Fibroblast of lung (primary cell): ENCODE results near the gene TREM1. TPM values are rescaled to one million over a fixed set of nuclear protein-coding genes. Genes with fewer than 3 reads are reported as not detected.

ENCODE experiments used
- DNase-seq, 2 donors: peaks; one replicate each; pipeline versions ENCODE4 v3.0.0 to v3.0.0-alpha.2; 2010; ENCODE audit warnings: low read depth in 2 of 2
- H2AFZ ChIP-seq: 2 replicates; pipeline ENCODE4 v1.5.1; 2012; ENCODE audit warnings: low read length, control low read depth, inconsistent platforms
- H3K27ac ChIP-seq: 2 replicates; pipeline ENCODE4 v1.5.1; 2011; ENCODE audit warnings: low read length, control low read depth; ENCODE audit not compliant: insufficient read depth
- H3K27me3 ChIP-seq: 2 replicates; pipeline ENCODE4 v1.5.1; 2011; ENCODE audit warnings: mild to moderate bottlenecking, low read length; ENCODE audit not compliant: control insufficient read depth, insufficient read depth
- H3K36me3 ChIP-seq: 2 replicates; pipeline ENCODE4 v1.5.1; 2011; ENCODE audit warnings: low read length; ENCODE audit not compliant: control insufficient read depth, insufficient read depth
- H3K4me1 ChIP-seq: 2 replicates; pipeline ENCODE4 v1.5.1; 2011; ENCODE audit warnings: low read length; ENCODE audit not compliant: control insufficient read depth, insufficient read depth; ENCODE audit errors: extremely low read depth
- H3K4me2 ChIP-seq: 2 replicates; pipeline ENCODE4 v1.5.1; 2011; ENCODE audit warnings: low read length, control low read depth; ENCODE audit not compliant: insufficient read depth; ENCODE audit errors: extremely low read depth
- H3K4me3 ChIP-seq, 4 experiments: fragments of 200-600 bp in 1 of 4; sonication (generic) in 1 of 4; replicated peaks in 1 of 4; 2 replicates each; pipeline ENCODE4 v1.5.1; 2011 to 2016; ENCODE audit warnings: low read length in 4 of 4, low read depth in 3 of 4, mild to moderate bottlenecking in 3 of 4, control low read depth in 2 of 4, inconsistent platforms in 1 of 4, mixed read lengths in 1 of 4; ENCODE audit not compliant: insufficient read depth in 1 of 4; ENCODE audit errors: control extremely low read depth in 1 of 4
- H3K79me2 ChIP-seq: 2 replicates; pipeline ENCODE4 v1.5.1; 2012; ENCODE audit warnings: mild to moderate bottlenecking, low read length, inconsistent platforms; ENCODE audit not compliant: control insufficient read depth, insufficient read depth
- H3K9ac ChIP-seq: 2 replicates; pipeline ENCODE4 v1.5.1; 2011; ENCODE audit warnings: mild to moderate bottlenecking, low read length, control low read depth; ENCODE audit not compliant: insufficient read depth
- H3K9me3 ChIP-seq: 2 replicates; pipeline ENCODE4 v1.5.1; 2012; ENCODE audit warnings: low read depth, low read length; ENCODE audit not compliant: control insufficient read depth, insufficient read depth
- H4K20me1 ChIP-seq: 2 replicates; pipeline ENCODE4 v1.5.1; 2011; ENCODE audit warnings: low read length; ENCODE audit not compliant: control insufficient read depth, insufficient read depth; ENCODE audit errors: extremely low read depth
- CTCF ChIP-seq, 2 donors: IDR thresholded peaks in 1 of 2; conservative IDR thresholded peaks in 1 of 2; 1 replicate in 1 of 2; 2 replicates in 1 of 2; pipeline ENCODE4 v1.5.1; 2011 to 2012; ENCODE audit warnings: low read length in 2 of 2, control low read depth in 1 of 2, inconsistent platforms in 1 of 2, low read depth in 1 of 2, mild to moderate bottlenecking in 1 of 2
- EZH2 ChIP-seq: IDR thresholded peaks from 2 replicates; pipeline ENCODE4 v1.5.1; 2012; ENCODE audit warnings: low read length, control low read depth, mild to moderate bottlenecking; ENCODE audit errors: missing control alignments
- polyA plus RNA-seq, 2 donors: library from polyadenylated mRNA; depleted of rRNA in 1 of 2; stranded (reverse) in 1 of 2; unstranded in 1 of 2; fragments of >200 nt; gene quantifications; 2 replicates each; pipeline ENCODE4 v1.2.1, GENCODE V29; 2011 to 2012; ENCODE audit warnings: missing spikeins in 1 of 2
- total RNA-seq: library from RNA; depleted of rRNA; stranded (reverse); fragments of >200 nt; gene quantifications from 2 replicates; pipeline ENCODE4 v1.2.1, GENCODE V29; 2014

Gene TREM1
- total and polyA plus RNA-seq, 2 donors (not counting 1 experiment from before 2014, with no cell fraction given): 0.25 TPM; not detected in 1

- H3K9ac ChIP-seq: no peak overlapping the region
- H4K20me1 ChIP-seq: no peaks in the 10 kb centered on the region
- no peaks in the 10 kb centered on the region for H3K27me3 ChIP-seq
- H3K9me3 ChIP-seq: no peaks in the 10 kb centered on the region
- H3K79me2 ChIP-seq: no peaks in the 10 kb centered on the region
- H2AFZ ChIP-seq: no peak overlapping the region
- H3K4me3 ChIP-seq: no peak overlapping the region
- no peaks in the 10 kb centered on the region for H3K36me3 ChIP-seq
- H3K27ac ChIP-seq: no peak overlapping the region
- no peak for DNase-seq
- TF ChIP-seq EZH2 (no peak), CTCF (conservative IDR thresholded peaks at IDR 0.05 in 1 of 2, IDR thresholded peaks at IDR 0.05 in 1 of 2; ENCODE audit: low read depth in 1 of 2, low read length in 2 of 2) (no peak)
- no peaks in the 10 kb centered on the region for H3K4me1 ChIP-seq
- H3K4me2 ChIP-seq: no peak overlapping the region
These were observed 53.8 kb downstream of the TREM1 start for GRCh38 chr6:41232667-41233066.

DNA sequence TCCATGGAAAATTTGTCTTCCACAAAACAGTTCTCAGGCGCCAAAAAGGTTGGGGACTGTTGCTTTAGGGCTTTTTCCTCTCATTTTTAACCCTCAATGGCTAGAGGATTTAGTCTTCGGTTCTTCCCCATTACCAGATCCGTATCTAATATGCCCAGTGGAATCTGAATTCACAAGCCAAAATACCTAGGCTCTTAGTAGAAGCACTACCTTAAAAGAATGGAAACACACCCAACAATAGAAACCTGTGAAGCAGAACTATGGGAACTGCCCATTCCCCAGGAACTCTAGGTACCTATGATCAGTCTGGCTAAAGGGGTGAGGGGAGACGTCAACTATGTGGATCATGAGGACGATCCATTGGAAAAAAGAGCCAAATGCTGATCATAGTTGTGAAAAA is 55.2 kb downstream of the TREM1 start:
- Histone ChIP-seq H3K4me2 (no peak overlapping the region), H3K27me3 (no peaks in the 10 kb centered on the region), H2AFZ (no peak overlapping the region), H3K9me3 (no peaks in the 10 kb centered on the region), H4K20me1 (no peaks in the 10 kb centered on the region), H3K4me3 (no peak overlapping the region), H3K79me2 (no peaks in the 10 kb centered on the region), H3K4me1 (no peaks in the 10 kb centered on the region), H3K27ac (no peak overlapping the region), H3K9ac (no peak overlapping the region), H3K36me3 (no peaks in the 10 kb centered on the region)
- DNase-seq: no peak
- no peak for TF ChIP-seq CTCF (conservative IDR thresholded peaks at IDR 0.05 in 1 of 2, IDR thresholded peaks at IDR 0.05 in 1 of 2; ENCODE audit: low read depth in 1 of 2, low read length in 2 of 2)
- TF ChIP-seq EZH2: no peak

GRCh38 chr6:41229721-41230120 is 56.8 kb downstream of the TREM1 start:
- DNase-seq: no peak
- no peak overlapping the region for H3K4me3 ChIP-seq
- H4K20me1 ChIP-seq: no peaks in the 10 kb centered on the region
- no peak overlapping the region for H3K4me2 ChIP-seq
- H3K4me1 ChIP-seq: no peaks in the 10 kb centered on the region
- no peaks in the 10 kb centered on the region for H3K36me3 ChIP-seq
- no peaks in the 10 kb centered on the region for H3K27me3 ChIP-seq
- no peak overlapping the region for H3K9ac ChIP-seq
- no peak overlapping the region for H2AFZ ChIP-seq
- TF ChIP-seq EZH2: no peak
- TF ChIP-seq CTCF (conservative IDR thresholded peaks at IDR 0.05 in 1 of 2, IDR thresholded peaks at IDR 0.05 in 1 of 2; ENCODE audit: low read depth in 1 of 2, low read length in 2 of 2): no peak
- H3K79me2 ChIP-seq: no peaks in the 10 kb centered on the region
- H3K27ac ChIP-seq: no peak overlapping the region
- no peaks in the 10 kb centered on the region for H3K9me3 ChIP-seq
